Gastroesophageal sphincter (tissue), 3 donors: ENCODE measurements around the gene DYNLT2B.

Experiments
- EP300 ChIP-seq: sonication (generic); formaldehyde crosslinking; IDR thresholded peaks from one replicate; pipeline ENCODE4 v1.6.1; 2017; ENCODE audit warnings: antibody characterized with exemption, mild to moderate bottlenecking
- POLR2A ChIP-seq, 2 donors: fragments of 450-650 bp; IDR thresholded peaks; one replicate each; pipeline ENCODE4 v1.6.1; 2017; ENCODE audit warnings: antibody characterized with exemption in 2 of 2, mild to moderate bottlenecking in 2 of 2, moderate library complexity in 1 of 2
- TF ChIP-seq, protein P1 (sequence below), 4 experiments: fragments of 200-600 bp in 2 of 4; fragments of 450-650 bp in 2 of 4; sonication (generic) in 1 of 4; IDR thresholded peaks; one replicate each; pipeline ENCODE4 v1.5.1; 2017 to 2019; ENCODE audit warnings: antibody characterized with exemption in 4 of 4, mild to moderate bottlenecking in 2 of 4, moderate library complexity in 2 of 4

DNA sequence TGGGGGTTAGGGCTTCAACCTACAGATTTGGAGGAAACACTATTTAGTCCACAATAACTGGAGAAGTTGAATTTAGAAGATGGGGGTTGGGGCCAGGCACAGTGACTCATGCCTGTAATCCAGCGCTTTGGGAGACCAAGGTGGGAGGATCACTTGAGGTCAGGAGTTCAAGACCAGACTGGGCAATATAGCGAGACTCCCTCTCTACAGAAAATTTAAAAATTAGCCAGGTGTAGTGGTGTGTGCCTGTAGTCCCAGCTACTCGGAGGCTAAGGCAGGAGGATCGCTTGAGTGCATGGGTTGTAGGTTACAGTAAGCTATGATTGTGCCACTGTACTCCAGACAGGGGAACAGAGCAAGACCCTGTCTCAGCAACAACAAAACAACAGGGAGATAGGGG, 5.0 kb upstream of the DYNLT2B start:
- TF ChIP-seq EP300 = no peak
- TF ChIP-seq POLR2A (IDR thresholded peaks at IDR 0.05) = no peak
- TF ChIP-seq, protein P1, sequence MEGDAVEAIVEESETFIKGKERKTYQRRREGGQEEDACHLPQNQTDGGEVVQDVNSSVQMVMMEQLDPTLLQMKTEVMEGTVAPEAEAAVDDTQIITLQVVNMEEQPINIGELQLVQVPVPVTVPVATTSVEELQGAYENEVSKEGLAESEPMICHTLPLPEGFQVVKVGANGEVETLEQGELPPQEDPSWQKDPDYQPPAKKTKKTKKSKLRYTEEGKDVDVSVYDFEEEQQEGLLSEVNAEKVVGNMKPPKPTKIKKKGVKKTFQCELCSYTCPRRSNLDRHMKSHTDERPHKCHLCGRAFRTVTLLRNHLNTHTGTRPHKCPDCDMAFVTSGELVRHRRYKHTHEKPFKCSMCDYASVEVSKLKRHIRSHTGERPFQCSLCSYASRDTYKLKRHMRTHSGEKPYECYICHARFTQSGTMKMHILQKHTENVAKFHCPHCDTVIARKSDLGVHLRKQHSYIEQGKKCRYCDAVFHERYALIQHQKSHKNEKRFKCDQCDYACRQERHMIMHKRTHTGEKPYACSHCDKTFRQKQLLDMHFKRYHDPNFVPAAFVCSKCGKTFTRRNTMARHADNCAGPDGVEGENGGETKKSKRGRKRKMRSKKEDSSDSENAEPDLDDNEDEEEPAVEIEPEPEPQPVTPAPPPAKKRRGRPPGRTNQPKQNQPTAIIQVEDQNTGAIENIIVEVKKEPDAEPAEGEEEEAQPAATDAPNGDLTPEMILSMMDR (IDR thresholded peaks at IDR 0.05) = no peak
